Activated naive CD4-positive, alpha-beta T cell treated with anti-CD3 and anti-CD28 coated beads, Interleukin-2, amount 50 U/mL, for 16 hours (primary cell): Measurements from ENCODE around the gene MFAP2.
"Not testable (repeated sequence)": the region's sequence is repeated elsewhere in the genome, so short reads cannot be mapped to it uniquely, and the experiment has no call there.

ENCODE experiments used
- DNase-seq: peaks from one replicate; pipeline ENCODE4 v3.0.0-alpha.2; 2020

Gene MFAP2

DNA sequence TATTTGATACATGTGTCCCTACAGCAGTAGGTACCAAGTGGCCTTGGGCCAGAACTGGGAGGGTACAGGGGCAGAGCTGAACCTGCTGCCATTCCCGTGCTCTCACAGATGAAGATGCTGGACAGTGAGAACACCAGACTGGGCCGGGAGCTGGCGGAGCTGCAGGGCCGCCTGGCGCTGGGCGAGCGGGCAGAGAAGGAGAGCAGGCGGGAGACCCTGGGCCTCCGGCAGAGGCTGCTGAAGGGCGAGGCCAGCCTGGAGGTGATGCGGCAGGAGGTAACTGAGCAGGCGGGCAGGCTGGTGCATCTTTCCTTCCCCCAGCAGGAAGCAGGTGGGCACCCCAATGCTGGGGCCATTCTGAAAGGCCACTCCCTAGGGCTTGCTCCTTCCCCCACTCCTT is 21.9 kb downstream of the MFAP2 start:
- no peak for DNase-seq

DNA sequence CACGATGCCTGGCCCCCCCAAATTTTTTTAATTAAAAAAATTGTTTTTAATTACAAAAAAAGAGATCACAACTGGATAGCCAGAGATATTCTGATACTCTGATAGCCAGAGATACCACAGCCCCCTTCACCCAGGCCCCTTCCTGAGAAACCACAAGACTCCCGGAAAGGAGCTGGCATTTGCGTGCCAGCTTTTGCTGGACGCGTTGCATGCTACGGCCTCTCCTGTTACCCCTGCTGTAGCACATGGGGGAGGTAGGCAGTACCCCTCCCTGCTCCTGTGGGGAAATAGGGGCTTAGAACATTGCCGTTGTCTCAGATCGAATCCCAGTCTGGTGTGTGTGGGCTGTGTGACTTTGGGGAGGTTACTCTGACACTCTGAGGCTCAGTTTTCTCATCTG is 22.7 kb downstream of the MFAP2 start:
- DNase-seq, result no peak

- no peak for DNase-seq
Measured at GRCh38 chr1:16956775-16957174, 23.6 kb downstream of the MFAP2 start.

GRCh38 chr1:16955186-16955585 is 25.2 kb downstream of the MFAP2 start:
- DNase-seq, result no peak

GRCh38 chr1:16954579-16954978 is 25.8 kb downstream of the MFAP2 start:
- DNase-seq, result no peak

DNA sequence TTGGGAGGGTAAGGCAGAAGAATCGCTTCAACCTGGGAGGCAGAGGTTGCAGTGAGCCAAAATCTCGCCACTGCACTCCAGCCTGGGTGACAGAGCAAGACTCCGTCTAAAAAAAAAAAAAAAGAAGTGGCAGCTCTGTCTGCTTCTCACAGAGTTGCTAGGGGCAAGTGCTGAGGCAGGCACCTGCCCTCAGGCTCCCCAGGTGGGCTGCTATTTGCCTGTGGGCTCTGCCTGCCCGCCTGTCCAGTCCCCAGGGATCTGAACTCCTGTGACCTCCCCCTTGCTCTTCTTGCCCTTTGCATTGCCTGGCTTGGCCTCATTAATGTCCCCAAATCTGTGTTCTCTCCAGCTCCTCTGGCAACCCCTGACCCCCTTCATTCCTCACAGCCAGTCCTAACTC is 28.0 kb downstream of the MFAP2 start:
- DNase-seq, result not testable (repeated sequence)

DNA sequence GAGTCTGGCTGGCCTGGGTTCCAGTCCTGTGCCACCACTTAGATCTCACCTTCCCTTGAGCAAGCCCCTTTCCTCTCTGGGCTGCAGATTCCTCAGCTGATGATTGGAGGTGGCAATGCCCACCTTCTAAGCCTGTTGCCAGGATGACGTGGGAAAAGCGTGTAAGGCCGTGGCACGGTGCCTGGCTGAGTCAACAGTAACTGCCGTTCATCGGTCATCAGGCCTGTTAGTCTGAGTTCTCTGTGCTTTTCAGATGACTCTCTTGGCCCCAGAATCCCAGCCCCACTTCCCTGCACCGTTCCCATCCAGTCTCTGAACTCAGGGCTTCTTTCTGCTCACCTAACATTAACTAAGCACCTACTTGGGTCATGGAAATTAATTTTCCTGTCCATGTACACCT is 31.4 kb downstream of the MFAP2 start:
- not testable (repeated sequence) for DNase-seq

DNA sequence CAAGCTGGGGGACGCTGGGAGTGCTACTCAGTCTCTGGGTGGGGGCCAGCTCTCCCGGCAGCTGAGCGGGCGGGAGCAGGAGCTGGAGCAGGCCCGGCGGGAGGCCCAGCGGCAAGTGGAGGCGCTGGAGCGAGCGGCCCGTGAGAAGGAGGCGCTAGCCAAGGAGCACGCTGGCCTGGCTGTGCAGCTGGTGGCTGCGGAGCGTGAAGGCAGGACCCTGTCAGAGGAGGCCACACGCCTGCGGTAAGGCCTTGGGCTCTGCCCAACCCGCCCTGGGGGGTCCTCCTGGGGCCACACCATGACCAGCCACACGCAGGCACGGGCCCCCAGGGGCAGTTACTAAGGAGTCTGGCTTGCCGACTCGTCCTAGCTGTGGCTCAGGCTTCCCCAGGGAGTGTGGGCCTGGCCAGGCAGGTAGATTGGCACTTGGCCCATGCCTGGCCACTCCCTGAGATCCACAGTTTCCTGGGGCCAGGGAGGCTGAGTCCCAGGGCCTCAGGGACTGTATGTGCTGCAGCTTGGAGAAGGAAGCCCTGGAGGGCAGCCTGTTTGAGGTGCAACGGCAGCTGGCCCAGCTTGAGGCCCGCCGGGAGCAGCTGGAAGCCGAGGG is 32.0 kb downstream of the MFAP2 start:
- not testable (repeated sequence) for DNase-seq

GRCh38 chr1:16946646-16947045 is 33.8 kb downstream of the MFAP2 start:
- DNase-seq, result no peak

- not testable (repeated sequence) for DNase-seq
Measured at GRCh38 chr1:16946185-16946584, 34.2 kb downstream of the MFAP2 start.

- not testable (repeated sequence) for DNase-seq
Measured at GRCh38 chr1:16945512-16945911, 34.9 kb downstream of the MFAP2 start.

- DNase-seq, result no peak
Measured at GRCh38 chr1:16944038-16944437, 36.4 kb downstream of the MFAP2 start.

DNA sequence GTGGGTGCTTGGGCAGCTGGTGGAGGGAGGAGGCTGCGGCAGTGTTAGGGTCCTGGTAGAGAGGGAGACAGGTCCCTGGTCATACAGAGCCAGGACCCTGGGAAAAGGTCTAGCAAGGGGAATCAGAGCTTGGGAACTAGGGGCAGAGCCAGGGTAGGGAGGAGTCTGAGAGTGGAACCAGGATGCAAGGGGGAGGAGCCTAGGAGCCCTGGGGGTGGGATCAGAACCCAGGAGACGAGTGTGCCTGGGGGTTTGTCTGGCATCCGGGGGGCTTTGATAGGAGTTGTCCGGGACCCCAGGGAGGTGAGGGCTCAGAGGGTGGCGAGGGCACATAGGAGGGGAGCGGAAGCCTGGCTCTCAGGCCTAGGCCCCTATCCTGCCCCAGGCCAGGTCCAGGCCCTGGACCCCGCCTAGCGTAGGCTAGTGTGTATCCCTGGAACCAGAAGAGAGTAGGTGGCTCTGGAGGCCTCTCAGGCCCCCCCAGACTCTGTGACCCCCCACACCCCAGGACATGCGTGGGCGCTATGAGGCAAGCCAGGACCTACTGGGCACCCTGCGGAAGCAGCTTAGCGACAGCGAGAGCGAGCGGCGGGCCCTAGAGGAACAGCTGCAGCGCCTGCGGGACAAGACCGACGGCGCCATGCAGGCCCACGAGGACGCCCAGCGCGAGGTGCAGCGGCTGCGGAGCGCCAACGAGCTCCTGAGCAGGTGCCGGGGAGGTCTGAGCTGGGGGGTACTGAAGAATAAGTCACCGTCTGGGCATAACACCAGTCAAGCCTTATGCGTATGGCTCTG is 40.8 kb downstream of the MFAP2 start:
- not testable (repeated sequence) for DNase-seq

DNA sequence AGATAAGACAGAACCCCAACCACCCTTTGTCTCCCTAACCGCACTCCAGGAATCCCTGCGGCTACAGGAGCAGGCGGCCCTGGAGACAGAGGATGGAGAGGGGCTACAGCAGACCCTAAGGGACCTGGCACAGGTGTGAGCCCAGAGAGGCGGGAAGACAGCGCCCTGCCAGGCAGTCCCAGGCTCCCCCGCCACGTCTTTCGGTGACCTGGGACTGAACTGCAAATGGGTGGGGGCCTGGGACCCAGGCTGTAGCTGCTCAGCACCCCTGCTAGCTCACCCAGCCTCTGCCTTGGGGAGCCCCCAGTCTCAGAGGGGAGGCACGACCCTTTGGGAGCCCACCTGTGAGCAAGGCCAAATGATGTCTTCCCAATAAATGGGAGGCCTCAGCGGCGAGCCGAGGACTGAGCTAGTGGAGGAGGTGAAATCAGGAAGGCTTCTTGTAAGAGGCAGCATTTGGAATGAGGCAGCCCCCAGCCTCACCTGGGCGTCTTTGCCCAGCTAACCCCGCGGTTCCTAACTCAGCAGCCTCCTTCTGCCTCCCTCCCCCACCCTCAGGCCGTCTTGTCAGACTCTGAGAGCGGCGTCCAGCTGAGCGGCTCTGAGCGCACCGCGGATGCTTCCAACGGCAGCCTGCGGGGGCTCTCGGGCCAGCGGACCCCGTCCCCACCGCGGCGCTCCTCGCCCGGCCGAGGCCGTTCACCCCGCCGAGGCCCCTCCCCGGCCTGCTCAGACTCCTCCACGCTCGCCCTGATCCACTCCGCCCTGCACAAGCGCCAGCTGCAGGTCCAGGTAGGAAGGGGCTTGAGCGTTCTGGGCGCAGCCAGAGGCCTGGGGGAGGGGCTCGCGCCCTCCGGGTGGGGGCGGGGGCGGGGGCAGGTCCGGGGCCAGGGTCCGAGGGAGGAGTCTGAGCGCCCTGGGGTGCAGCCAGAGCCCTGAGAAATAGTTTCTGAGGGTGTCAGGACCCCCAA is 41.8 kb downstream of the MFAP2 start:
- DNase-seq, result no peak

DNA sequence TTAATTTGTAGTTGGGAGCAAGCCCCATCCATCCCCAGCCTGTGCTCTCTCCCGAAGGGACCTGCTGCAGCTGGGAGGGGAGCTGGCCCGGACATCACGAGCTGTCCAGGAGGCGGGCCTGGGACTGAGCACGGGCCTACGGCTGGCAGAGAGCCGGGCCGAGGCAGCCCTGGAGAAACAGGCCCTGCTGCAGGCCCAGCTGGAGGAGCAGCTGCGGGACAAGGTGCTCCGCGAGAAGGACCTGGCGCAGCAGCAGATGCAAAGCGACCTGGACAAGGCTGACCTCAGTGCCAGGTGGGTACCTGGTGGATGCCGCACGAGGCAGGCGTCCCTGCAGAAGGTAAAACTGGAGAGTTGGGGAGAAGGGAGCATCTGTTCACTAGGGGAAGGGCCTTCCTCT is 43.8 kb downstream of the MFAP2 start:
- not testable (repeated sequence) for DNase-seq

DNA sequence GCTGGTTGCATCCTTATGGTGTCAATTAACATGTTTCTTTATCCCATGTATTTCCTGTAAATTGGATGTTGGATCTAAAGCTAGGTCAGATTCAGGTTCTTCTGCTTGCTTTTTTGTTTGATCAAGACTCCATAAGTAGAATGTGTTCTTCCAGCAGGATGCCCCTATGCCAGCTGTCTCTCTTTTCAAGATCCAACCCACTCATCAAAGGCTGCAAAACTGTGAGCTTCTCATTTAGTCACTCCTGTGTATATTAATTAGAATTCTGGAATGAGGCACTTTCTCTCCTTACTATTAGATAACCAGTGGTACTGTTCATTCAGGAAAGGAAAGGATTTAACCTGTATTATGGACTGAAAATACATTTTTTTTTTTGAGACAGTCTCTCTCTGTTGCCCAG is 46.5 kb downstream of the MFAP2 start:
- DNase-seq, result not testable (repeated sequence)

DNA sequence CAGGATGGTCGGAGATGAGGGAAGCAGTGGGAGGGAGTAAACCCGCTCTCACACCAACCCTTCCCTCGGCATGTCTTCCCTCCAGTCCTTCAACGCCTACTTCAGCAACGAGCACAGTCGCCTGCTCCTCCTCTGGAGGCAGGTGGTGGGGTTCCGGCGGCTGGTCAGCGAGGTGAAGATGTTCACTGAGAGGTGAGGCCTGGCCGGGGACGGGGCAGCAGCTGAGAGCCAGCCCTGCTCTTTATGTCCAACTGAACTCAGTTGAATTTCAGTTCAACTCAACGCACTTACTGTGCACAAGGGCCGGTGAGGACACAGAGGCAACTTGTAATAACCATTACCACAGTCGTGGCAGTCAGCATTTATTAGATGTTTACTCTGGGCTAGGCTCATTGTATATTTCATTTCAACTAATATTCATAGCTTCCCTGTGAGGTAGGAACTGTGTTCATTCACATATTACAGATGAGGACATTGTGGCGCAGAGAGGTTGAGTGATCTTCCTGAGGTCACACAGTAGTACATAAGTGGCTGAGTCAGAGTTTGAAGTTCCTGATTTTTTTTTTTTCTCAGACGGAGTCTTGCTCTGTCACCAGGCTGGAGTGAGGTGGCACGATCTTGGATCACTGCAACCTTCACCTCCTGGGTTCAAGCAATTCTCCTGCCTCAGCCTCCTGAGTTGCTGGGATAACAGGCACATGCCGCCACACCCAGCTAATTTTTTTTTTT is 49.0 kb downstream of the MFAP2 start:
- not testable (repeated sequence) for DNase-seq

DNA sequence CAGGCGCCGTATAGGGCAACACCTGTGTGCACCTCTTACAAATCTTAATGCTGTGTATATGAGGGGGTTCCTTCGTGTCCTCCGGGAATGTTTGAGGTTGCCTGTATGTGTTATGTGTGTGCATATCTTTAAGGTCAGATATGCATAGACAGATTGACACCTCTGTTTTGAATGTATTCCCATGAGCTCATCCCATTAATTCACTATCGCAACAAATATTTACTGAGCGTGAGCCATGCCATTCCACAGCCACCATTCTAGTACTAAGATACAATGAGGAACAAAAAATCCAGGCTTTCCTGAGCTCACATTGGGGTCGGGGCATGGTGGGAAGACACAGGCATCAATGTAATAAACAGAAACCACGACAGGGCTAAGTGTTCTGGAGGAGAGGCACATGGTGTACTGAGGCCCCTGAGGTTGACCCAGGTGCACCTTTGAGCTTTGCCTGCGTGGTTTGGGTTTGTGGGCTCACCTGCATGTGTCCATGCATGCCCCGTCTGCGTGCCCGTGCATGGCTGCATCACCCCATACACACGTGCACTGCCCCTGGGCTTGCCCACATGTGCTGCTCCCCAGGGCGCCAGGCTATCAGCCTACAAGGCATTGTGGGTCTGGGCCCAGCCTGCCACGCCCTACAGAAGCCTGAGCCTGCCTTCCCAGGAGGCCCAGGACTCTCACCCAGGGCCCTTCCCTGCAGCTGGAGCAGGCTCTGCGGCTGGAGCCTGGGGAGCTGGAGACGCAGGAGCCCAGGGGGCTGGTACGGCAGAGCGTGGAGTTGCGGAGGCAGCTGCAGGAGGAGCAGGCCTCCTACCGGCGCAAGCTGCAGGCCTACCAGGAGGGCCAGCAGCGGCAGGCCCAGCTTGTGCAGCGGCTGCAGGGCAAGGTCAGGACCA is 51.0 kb downstream of the MFAP2 start:
- DNase-seq, result not testable (repeated sequence)

DNA sequence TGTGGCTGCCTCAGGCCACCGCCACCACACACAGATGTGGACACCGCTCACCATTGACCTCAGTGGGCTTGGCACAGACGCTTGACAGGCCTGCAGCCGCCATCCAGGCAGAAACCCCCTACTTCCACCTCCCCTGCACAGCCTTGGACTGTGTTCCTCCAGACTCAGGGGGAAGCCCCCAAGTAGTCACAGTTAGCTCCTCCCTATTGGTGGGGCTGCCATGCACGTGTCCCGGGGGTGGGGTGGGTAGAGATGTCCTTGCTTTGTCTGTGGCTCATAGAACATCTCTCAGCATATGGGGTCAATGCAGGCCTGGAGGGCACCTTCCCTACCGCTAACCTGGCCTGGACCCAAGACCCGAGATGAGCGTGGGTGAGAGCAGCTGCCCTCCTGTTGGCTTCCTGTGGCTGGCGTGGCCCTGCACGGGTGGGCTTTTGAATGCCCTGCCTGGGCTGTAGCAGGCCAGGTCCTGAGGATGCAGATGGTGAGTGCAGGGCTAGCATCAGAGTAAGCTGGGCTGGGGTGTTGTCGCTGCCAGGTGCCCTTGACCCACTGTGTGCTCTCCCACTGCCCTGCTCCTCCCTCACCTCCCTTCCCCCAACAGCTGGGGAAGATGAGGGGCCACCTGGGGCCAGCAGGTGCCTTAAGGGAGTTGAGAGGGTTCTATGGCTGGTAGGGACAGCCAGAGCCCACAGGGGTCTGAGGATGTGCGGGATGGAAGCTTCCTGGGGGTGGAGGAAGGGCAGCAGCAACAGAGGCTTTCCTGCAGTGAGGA is 52.5 kb downstream of the MFAP2 start:
- no peak for DNase-seq

DNA sequence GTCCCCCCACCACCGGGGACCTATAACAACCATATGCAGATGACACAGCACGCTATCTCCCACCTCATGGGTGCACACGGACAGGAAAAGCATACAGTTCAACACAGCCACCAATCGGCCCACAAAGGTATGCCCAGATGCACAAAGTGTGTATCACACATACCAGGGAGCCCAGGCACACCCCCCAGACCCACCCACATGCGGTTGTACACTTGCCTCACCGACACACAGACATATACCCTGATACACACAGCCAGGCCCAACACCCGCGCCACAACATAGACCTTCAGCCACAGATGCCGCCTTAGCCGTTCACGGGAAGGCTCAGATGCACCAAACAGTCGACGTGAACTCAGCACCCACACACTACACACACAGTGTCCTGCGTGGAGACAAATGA is 53.2 kb downstream of the MFAP2 start:
- no peak for DNase-seq
